WTC11 (cell line): ENCODE measurements around the gene EPS8L2.

Experiments
- CTCF ChIP-seq: fragments of 200-600 bp; IDR thresholded peaks from 2 replicates; pipeline ENCODE4 v1.8.0; 2022; ENCODE audit warnings: antibody characterized with exemption
- ERG ChIP-seq: fragments of 250-450 bp; sonication (Bioruptor Pico); IDR thresholded peaks from 2 replicates; pipeline ENCODE4 v1.8.0; 2021; ENCODE audit warnings: mild to moderate bottlenecking
- GABPB1 ChIP-seq: sonication (generic); formaldehyde crosslinking; IDR thresholded peaks from 2 replicates; pipeline ENCODE4 v1.8.1; 2023; ENCODE audit warnings: mild to moderate bottlenecking, missing genetic modification reagents
- JAZF1 ChIP-seq: fragments of 250-450 bp; sonication (Bioruptor Pico); IDR thresholded peaks from 2 replicates; pipeline ENCODE4 v1.9.0; 2021; ENCODE audit warnings: moderate library complexity, mild to moderate bottlenecking, inconsistent platforms
- PRRX2 ChIP-seq: fragments of 250-450 bp; sonication (Bioruptor Pico); IDR thresholded peaks from 2 replicates; pipeline ENCODE4 v1.8.0; 2021; ENCODE audit warnings: mild to moderate bottlenecking
- SP1 ChIP-seq: sonication (generic); formaldehyde crosslinking; conservative IDR thresholded peaks from 2 replicates; pipeline ENCODE4 v1.8.1; 2022; ENCODE audit warnings: missing genetic modification reagents
- TEAD4 ChIP-seq: sonication (generic); formaldehyde crosslinking; IDR thresholded peaks from 2 replicates; pipeline ENCODE4 v1.8.0; 2022; ENCODE audit warnings: mild to moderate bottlenecking, missing genetic modification reagents
- TF ChIP-seq, protein P1 (sequence below): sonication (generic); formaldehyde crosslinking; conservative IDR thresholded peaks from 2 replicates; pipeline ENCODE4 v1.8.1; 2023; ENCODE audit warnings: mild to moderate bottlenecking, low read depth, missing genetic modification reagents, moderate library complexity

GRCh38 chr11:656426-656825 lies 49.6 kb upstream of the EPS8L2 start:
- TF ChIP-seq GABPB1 (CRISPR knock-in tag) (no peak), CTCF (no peak), TEAD4 (CRISPR knock-in tag) (no peak), PRRX2 (CRISPR knock-in tag) (no peak), SP1 (CRISPR knock-in tag) (no peak), ERG (CRISPR knock-in tag) (no peak), JAZF1 (CRISPR knock-in tag) (no peak)
- TF ChIP-seq, protein P1, sequence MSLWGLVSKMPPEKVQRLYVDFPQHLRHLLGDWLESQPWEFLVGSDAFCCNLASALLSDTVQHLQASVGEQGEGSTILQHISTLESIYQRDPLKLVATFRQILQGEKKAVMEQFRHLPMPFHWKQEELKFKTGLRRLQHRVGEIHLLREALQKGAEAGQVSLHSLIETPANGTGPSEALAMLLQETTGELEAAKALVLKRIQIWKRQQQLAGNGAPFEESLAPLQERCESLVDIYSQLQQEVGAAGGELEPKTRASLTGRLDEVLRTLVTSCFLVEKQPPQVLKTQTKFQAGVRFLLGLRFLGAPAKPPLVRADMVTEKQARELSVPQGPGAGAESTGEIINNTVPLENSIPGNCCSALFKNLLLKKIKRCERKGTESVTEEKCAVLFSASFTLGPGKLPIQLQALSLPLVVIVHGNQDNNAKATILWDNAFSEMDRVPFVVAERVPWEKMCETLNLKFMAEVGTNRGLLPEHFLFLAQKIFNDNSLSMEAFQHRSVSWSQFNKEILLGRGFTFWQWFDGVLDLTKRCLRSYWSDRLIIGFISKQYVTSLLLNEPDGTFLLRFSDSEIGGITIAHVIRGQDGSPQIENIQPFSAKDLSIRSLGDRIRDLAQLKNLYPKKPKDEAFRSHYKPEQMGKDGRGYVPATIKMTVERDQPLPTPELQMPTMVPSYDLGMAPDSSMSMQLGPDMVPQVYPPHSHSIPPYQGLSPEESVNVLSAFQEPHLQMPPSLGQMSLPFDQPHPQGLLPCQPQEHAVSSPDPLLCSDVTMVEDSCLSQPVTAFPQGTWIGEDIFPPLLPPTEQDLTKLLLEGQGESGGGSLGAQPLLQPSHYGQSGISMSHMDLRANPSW (CRISPR knock-in tag) = no peak
